IgD-negative memory B cell (primary cell): Measurements from ENCODE around the gene EIF2B2. TPM values are rescaled to one million over a fixed set of nuclear protein-coding genes. Genes with fewer than 3 reads are reported as not detected.
A peak's percentile ranks its signal among the peaks of the same experiment; 100 is the strongest.

ENCODE experiments used
- H3K27ac Mint-ChIP-seq, 3 donors: one replicate each; pipeline ENCODE4 v1.8.0; 2020 to 2022; ENCODE audit warnings: mild to moderate bottlenecking in 3 of 3, mixed read lengths in 3 of 3, moderate library complexity in 1 of 3
- H3K27me3 Mint-ChIP-seq: one replicate; pipeline ENCODE4 v1.8.0; 2021; ENCODE audit warnings: mixed read lengths
- H3K36me3 Mint-ChIP-seq: one replicate; pipeline ENCODE4 v1.8.0; 2020; ENCODE audit warnings: mild to moderate bottlenecking, mixed read lengths
- H3K4me1 Mint-ChIP-seq, 3 donors: one replicate each; pipeline ENCODE4 v1.8.0; 2020 to 2022; ENCODE audit warnings: mixed read lengths in 3 of 3, mild to moderate bottlenecking in 1 of 3
- H3K4me3 Mint-ChIP-seq, 4 donors: one replicate each; pipeline ENCODE4 v1.8.0; 2020 to 2022; ENCODE audit warnings: mild to moderate bottlenecking in 4 of 4, mixed read lengths in 4 of 4, moderate library complexity in 3 of 4
- H3K9me3 Mint-ChIP-seq, 3 donors: one replicate each; pipeline ENCODE4 v1.8.0; 2020 to 2021; ENCODE audit warnings: mixed read lengths in 3 of 3, mild to moderate bottlenecking in 1 of 3
- polyA plus RNA-seq: library from polyadenylated mRNA; unstranded; fragments of 300-500 nt; fragmentation: Illumina TruSeq; gene quantifications from one replicate; pipeline ENCODE4 v1.2.3, GENCODE V29; 2021

The EIF2B2 gene
- polyA plus RNA-seq, 1 donor from 2014 or later, result 29.2 TPM

DNA sequence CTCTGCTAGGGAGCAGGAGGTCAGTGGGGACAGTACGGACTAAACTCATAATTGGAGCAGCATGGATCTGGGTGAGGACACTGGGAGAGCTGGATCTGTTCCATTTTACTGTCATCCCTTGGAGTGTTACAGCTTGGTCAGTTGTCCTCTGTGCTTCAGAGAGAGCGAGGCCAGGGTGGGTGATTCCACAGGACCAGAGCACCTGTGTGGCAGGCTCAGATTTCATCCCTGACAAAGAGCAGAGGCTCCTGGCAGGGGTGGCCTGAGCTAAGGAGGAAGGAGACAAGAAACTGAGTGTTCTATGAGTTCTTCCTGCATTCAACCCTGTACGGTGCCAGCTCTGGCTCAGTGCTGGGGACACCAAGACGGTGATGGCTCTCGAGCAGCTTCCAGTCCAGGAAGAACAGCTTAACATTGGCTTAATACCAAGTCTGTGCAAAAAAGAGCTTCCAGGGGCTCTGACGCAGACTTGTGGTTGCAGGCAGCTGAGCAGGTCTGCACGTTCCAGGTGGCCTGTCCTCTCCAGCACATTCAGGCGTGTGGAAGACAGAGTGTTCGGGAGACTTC, 38.9 kb upstream of the EIF2B2 start:
- Mint-ChIP-seq H3K27ac (peak overlapping the region in 2 of 3 donors; percentile 1 to 2), H3K9me3 (no peaks in the 10 kb centered on the region), H3K4me1 (peaks cover 12 to 17% (median 15%) of the 10 kb centered on the region in 3 donors), H3K36me3 (no peaks in the 10 kb centered on the region), H3K27me3 (peaks cover 4% of the 10 kb centered on the region), H3K4me3 (peak overlapping the region in 1 of 4 donors; percentile 27)

DNA sequence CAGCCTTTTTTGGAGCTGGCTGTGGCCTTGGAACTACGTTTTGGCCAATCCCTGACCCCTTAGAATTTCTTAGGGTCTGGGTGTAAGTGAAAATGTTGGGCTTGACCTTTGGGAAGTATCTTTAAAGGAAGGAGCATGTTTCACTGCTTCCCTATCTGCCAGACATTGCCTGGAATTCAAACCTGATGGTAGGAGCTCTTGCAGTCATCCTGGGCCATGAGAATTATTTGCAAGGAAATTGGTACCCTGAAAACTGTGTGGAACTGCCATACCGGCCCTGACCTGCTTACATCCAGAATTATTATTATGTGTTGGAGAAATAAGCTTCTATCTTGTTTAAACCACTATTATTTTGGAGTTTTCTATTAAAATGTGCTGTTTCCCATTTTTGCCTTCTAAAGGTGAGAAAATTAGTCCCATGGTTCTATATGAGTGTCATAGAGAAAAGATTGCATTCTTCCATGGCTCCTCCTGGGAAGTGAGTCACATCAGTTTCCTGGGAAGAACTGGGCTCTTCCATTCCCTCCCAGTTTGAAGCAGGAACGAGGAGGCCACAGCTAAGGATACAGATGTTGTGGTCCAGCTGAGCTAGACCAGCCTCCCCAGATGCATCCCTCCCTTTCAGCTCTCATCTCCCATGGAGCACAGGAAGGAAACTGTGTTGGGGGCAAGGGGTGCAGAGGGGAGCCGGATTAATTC, 37.8 kb upstream of the EIF2B2 start:
- Mint-ChIP-seq H3K27me3 (peaks cover 4% of the 10 kb centered on the region), H3K36me3 (no peaks in the 10 kb centered on the region), H3K4me3 (no peak overlapping the region), H3K27ac (peak overlapping the region in 1 of 3 donors; percentile 33), H3K4me1 (peaks cover 12 to 17% (median 15%) of the 10 kb centered on the region in 3 donors), H3K9me3 (no peaks in the 10 kb centered on the region)

DNA sequence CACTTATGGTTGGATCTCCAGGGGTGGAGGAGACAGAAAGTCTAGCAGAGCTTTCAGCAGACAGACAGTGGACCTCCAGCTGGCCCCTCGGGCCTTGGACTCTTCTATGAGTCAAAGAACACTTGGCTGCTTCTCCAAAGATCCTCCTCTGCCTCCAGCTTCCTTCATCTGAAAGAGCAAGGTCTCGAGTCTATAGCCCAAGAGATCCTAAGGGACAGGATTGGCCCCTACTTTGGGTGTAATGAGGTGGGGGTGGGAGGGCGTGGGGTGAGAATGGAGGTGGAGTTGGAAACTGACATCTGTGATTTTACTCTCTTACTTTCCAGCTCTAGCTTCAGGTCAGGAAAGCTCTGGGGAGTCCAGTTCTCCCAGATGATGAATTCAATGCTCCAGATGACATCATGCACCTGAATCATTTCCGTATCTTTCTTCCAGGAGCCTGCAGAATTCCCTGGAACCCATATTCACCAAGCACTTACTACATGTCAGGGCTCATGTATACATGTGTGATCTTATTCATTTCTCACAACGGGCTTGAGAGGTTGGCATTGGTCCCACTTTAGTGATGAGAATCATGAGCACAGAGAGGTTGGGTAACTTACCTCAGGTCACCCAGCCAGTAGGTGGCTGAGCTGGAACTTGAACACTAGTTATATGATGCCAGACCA, 37.1 kb upstream of the EIF2B2 start:
- no peaks in the 10 kb centered on the region for H3K9me3 Mint-ChIP-seq
- H3K27me3 Mint-ChIP-seq, result peaks cover 5% of the 10 kb centered on the region
- H3K4me1 Mint-ChIP-seq, result peaks cover 12 to 17% (median 15%) of the 10 kb centered on the region in 3 donors
- no peak overlapping the region for H3K4me3 Mint-ChIP-seq
- H3K27ac Mint-ChIP-seq, result no peak overlapping the region
- peaks cover 1% of the 10 kb centered on the region for H3K36me3 Mint-ChIP-seq

DNA sequence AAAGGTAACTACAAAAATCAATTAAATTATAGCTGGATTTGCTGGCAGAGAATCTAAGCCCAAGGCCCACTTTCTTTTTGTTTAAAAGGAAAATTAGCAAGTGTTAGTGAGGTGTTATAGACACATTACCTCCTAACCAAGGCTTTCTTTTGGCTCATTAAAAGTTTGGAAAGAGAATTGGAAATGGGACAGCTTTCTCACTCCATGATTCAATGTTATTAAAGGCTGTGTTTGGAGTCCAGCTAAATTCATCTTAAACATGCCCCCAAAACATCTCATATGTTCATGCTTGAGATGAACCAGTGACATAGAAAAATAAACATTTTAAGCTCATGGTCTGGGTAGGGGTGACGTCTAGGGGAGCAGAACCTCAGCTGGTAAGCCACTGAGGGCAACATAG, 33.9 kb upstream of the EIF2B2 start:
- no peaks in the 10 kb centered on the region for H3K9me3 Mint-ChIP-seq
- H3K27ac Mint-ChIP-seq, result no peak overlapping the region
- H3K36me3 Mint-ChIP-seq, result peaks cover 1% of the 10 kb centered on the region
- H3K4me1 Mint-ChIP-seq, result peaks cover 2 to 6% (median 4%) of the 10 kb centered on the region in 3 donors
- peaks cover 1% of the 10 kb centered on the region for H3K27me3 Mint-ChIP-seq
- H3K4me3 Mint-ChIP-seq, result no peak overlapping the region

DNA sequence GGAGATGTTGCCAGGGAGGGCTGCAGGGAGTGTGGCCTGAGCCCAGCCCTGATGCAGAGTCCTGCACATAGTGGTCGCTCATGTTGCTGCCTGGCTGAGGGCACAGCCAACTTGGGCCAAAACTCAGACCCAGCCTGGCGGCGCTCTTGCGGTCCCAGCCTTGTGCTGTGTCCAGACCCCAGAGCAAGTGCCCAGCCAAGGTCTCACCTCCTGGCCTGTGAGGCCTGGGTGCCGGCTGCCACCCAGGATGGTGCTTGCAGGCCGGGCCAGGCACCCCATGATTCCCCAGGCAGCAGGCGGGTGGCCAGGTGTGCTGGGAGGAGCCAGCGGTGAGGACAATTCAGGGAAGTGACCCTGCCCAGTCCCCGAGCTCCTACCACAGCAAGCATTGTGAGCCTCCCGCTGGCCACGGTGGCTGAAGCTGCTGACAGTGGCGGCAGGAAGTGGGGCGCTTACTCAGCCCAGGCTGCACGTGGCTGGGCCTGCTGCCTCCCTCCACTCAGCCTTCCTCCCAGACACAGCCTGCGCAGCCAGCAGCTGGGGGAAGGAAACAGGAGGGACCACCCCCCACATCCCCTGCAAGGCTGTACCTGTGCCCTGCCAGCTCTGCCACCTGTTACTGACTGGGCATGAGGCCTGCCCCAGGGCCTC, 29.6 kb upstream of the EIF2B2 start:
- no peak overlapping the region for H3K4me3 Mint-ChIP-seq
- H3K36me3 Mint-ChIP-seq, result peaks cover 1% of the 10 kb centered on the region
- H3K27ac Mint-ChIP-seq, result no peak overlapping the region
- peaks cover 1% of the 10 kb centered on the region for H3K27me3 Mint-ChIP-seq
- H3K4me1 Mint-ChIP-seq, result peaks cover 2 to 4% (median 3%) of the 10 kb centered on the region in 3 donors
- H3K9me3 Mint-ChIP-seq, result no peaks in the 10 kb centered on the region

DNA sequence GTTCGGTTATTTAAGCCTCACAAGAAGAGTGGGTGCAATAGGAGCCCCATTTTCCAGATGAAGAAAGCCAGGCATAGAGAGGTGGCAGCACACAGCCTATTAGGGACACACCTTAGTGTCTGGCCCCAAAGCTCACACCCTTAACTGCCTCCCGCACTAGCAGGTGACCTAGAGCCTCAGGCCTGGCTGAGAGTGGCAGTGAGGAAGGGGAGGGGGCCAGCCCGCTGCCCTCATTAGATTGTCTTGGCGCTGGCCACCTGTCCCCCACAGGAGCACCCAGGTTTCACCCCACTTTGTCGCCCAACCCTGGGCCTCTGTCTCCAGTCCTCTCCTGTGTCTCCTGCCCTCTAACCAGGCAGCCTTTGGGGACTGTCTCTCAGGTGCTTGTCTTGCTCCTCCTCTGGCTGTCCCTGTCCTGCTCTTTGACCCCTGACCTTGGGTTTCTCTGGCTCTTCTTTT, 28.8 kb upstream of the EIF2B2 start:
- Mint-ChIP-seq H3K27me3 (peaks cover 1% of the 10 kb centered on the region), H3K9me3 (no peaks in the 10 kb centered on the region), H3K36me3 (peaks cover 1% of the 10 kb centered on the region), H3K27ac (peak overlapping the region in 1 of 3 donors; percentile 53), H3K4me1 (peaks cover 2 to 4% (median 3%) of the 10 kb centered on the region in 3 donors), H3K4me3 (no peak overlapping the region)

DNA sequence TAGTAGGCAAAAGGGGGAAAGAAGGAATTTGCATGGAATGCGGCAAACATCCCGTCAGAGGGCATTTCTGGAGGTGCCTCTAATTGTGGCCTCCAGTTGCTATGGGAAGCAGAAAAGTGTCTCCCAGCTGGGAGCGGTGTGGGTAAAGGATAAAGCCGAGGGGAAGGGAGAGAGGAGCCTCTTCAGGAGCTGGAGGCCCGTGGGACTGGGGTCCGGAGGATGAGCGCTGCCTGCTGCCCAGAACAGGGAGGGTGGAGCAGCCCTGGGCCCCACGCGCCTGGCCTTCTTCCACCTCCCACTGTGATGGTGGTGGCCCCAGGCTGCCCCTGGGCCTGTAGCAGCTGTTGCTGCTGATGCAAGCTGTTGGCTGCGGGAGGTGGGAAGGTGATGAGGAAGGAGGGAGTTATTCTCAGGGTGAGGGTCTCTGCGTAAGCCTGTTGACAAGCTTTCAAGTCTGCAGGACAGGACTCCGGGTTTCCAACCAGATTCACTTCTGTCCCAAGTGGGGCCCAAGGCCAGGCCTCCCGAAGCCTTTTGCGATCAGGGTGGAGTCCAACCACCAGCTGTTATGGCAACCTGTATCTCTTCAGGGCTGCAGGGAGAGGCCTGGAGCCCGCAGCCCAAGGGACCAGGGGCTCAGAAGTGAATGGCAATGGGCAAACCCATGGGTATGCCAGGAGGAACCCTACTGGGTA, 28.2 kb upstream of the EIF2B2 start:
- H3K9me3 Mint-ChIP-seq, result no peaks in the 10 kb centered on the region
- peaks cover 1% of the 10 kb centered on the region for H3K36me3 Mint-ChIP-seq
- peaks cover 1% of the 10 kb centered on the region for H3K27me3 Mint-ChIP-seq
- H3K27ac Mint-ChIP-seq, result peak overlapping the region in 1 of 3 donors; percentile 53
- H3K4me3 Mint-ChIP-seq, result no peak overlapping the region
- H3K4me1 Mint-ChIP-seq, result peaks cover 2 to 4% (median 3%) of the 10 kb centered on the region in 3 donors

DNA sequence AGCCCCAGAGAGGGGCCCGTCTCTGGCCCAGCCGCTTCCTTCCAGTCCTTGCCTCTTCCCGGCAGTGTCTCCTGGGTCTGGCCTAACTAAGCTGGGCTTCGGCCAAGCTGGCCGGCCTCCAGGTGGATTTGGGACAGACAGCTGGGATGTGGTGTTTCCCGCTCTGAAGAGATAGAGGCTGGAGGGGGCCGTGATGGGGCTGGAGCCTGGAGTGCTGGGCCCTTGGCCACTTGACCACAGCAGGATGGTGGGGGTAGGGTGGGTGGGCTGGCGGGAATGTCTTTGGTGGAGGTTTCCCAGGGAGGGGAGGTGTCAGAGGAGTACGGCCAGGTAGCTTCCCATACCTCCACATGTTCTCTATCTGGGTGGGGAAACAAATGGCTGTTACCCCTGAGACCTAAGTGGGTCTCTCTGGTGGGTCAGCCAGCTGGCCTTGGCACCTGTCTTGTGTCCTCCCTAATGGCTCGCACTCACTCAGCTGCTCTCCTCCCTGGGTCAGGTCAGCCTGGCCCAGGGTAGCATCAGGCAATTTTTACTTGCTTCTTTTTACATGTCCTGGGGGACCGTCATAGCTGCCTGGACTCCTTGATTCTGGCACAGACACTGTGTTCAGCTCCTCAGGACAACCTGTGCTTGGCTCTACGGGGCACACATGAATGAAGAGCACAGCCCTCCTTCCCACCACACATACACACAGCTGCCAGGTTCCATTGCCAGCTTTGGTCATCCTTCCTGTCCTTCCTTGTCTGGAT, 27.5 kb upstream of the EIF2B2 start:
- H3K9me3 Mint-ChIP-seq, result no peaks in the 10 kb centered on the region
- H3K36me3 Mint-ChIP-seq, result peaks cover 1% of the 10 kb centered on the region
- H3K4me1 Mint-ChIP-seq, result peaks cover 2 to 4% (median 3%) of the 10 kb centered on the region in 3 donors
- peaks cover 1% of the 10 kb centered on the region for H3K27me3 Mint-ChIP-seq
- H3K27ac Mint-ChIP-seq, result no peak overlapping the region
- H3K4me3 Mint-ChIP-seq, result no peak overlapping the region

DNA sequence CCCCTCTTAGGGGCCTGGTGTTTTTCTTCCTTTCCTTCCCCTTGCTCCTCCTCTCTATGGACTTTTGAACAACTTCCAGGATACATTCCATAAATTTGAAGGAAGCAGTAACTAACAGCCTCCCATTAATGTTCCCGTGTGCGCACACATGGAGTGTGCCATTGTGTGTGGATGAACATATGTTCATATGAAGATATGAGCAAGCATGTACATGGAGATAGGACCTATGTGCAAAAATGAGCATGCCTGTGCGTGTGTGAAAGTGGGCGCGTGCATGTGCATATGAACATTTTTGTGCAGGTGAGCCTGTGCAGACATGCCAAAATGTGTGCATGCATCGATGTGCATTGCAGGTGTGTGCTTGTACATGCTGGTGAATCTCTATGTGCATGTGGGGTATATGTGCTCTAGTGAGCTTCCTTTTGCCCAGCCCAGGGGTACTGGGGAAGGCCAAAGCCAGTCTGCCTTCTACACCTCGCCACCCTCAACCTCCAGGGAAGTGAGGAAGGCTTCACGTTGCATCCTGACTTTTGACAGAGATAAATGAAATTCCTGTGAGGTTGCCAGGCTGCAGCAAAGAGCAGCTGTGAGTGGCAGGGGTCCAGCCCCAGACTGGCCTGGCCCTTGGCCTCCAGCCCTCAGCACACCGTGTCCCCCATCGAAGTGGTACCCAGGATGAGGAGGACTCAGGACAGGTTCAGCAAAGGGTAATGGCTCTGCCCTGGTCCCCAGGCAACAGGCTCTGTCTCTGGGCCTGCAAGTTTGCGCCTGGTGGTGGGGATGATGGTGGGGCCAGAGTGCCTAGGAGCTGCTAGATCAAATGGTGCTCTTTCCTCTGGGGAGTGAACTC, 26.2 kb upstream of the EIF2B2 start:
- no peak overlapping the region for H3K27ac Mint-ChIP-seq
- H3K9me3 Mint-ChIP-seq, result no peaks in the 10 kb centered on the region
- peaks cover 2 to 4% (median 3%) of the 10 kb centered on the region in 3 donors for H3K4me1 Mint-ChIP-seq
- H3K4me3 Mint-ChIP-seq, result no peak overlapping the region
- H3K36me3 Mint-ChIP-seq, result no peaks in the 10 kb centered on the region
- no peaks in the 10 kb centered on the region for H3K27me3 Mint-ChIP-seq

DNA sequence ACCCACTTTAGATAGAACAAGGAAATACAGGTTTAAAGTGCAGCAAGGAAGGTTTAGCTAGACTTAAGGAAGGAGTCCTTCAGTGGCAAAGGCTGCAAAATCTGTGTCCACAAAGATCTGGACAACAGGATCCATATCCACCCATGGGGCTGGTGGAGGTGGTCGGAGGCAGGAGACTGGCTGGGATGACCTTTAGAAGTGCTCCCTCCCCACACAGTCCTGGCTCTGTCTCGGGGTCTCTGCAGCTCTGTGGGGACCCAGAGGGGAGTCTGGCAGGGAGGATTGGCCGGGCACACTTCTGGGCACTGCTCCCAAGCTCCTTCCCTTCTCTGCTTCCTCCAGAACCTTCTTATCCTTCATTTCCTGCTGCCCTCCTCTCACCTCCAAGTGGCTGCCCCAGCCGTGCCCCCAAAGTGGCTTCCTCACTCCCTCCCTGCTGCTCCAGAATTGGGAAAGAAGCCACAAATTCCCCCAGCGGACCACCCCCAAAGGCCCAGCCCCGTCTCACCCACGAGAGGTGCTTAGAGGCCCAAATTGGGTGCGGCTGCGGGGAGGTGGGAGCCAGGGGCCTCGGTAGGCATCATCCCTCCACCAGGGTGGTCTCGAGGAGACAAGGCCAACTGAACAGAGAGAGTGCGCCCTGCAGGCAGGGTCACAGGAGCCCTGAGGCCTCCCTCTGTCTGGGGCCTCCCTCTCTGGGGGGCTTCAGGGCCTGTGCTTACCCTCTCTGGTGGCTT, 25.4 kb upstream of the EIF2B2 start:
- Mint-ChIP-seq H3K36me3 (no peaks in the 10 kb centered on the region), H3K9me3 (no peaks in the 10 kb centered on the region), H3K4me3 (no peak overlapping the region), H3K27ac (no peak overlapping the region), H3K4me1 (peaks cover 2 to 4% (median 3%) of the 10 kb centered on the region in 3 donors), H3K27me3 (no peaks in the 10 kb centered on the region)

DNA sequence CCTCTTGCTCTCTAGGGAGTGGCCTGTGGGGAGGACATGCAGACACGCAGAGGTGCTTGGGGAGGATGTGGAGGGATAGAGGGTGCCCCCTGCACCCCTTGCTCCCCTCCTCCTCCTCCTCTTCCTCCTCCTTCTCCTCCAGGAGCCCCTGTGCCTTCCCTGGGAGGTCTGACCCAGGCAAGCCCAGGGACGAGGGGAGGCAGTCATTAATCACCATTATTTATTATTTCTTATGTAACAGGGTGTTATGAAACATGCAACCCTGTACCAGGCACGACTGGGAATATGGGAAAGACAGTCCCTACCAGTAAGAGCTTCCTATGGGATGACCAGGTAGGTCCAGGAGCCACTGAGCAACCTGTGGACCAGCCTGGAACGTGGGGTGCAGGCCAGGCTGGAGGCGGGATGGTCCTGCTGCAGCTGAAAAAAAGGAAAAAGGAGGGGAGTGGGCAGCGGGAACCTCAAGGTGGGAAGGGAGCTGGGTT, 24.8 kb upstream of the EIF2B2 start:
- no peak overlapping the region for H3K27ac Mint-ChIP-seq
- peaks cover 0 to 2% (median 2%) of the 10 kb centered on the region in 3 donors for H3K4me1 Mint-ChIP-seq
- H3K4me3 Mint-ChIP-seq, result no peak overlapping the region
- no peaks in the 10 kb centered on the region for H3K9me3 Mint-ChIP-seq
- H3K36me3 Mint-ChIP-seq, result no peaks in the 10 kb centered on the region
- no peaks in the 10 kb centered on the region for H3K27me3 Mint-ChIP-seq

DNA sequence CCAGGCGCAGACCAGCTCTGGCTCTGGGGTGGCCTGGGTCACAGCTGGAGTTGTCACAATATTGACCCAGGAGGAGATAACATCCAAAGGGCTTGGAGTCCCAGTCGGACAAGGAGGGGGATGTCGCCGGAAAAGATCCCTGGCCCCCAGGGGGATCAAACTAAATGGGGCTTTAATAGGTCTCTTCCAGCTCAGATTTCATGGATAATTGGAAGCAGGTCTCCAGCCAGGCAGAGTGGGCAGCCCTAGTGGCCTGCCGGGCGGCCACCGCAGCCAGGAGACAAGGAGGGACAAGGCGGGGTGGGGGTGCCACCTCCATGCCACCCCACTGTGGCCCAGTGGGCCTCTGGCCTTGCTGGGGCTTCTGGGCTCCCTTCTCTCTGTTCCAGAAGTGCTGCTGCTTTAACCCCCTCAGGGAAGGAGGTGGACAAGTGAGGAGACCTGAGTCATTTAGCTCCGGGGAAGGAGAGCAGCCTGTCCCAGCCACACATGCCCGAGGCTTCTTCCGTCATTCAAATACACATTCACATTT, 24.2 kb upstream of the EIF2B2 start:
- Mint-ChIP-seq H3K36me3 (no peaks in the 10 kb centered on the region), H3K4me1 (peaks cover 0 to 2% (median 2%) of the 10 kb centered on the region in 3 donors), H3K27me3 (no peaks in the 10 kb centered on the region), H3K27ac (no peak overlapping the region), H3K9me3 (no peaks in the 10 kb centered on the region), H3K4me3 (no peak overlapping the region)
